Neural cell (in vitro differentiated cells): Measurements from ENCODE around the gene LDB3.

ENCODE experiments used
- EP300 ChIP-seq: fragments of 450-650 bp; conservative IDR thresholded peaks from 2 replicates; pipeline ENCODE4 v1.6.1; 2014; ENCODE audit warnings: antibody characterized with exemption, mild to moderate bottlenecking, moderate library complexity; ENCODE audit not compliant: poor library complexity, severe bottlenecking
- TF ChIP-seq, protein P1 (sequence below): fragments of 450-650 bp; IDR thresholded peaks from 2 replicates; pipeline ENCODE4 v1.5.1; 2014; ENCODE audit warnings: antibody characterized with exemption, mild to moderate bottlenecking, moderate library complexity; ENCODE audit not compliant: poor library complexity, severe bottlenecking

DNA sequence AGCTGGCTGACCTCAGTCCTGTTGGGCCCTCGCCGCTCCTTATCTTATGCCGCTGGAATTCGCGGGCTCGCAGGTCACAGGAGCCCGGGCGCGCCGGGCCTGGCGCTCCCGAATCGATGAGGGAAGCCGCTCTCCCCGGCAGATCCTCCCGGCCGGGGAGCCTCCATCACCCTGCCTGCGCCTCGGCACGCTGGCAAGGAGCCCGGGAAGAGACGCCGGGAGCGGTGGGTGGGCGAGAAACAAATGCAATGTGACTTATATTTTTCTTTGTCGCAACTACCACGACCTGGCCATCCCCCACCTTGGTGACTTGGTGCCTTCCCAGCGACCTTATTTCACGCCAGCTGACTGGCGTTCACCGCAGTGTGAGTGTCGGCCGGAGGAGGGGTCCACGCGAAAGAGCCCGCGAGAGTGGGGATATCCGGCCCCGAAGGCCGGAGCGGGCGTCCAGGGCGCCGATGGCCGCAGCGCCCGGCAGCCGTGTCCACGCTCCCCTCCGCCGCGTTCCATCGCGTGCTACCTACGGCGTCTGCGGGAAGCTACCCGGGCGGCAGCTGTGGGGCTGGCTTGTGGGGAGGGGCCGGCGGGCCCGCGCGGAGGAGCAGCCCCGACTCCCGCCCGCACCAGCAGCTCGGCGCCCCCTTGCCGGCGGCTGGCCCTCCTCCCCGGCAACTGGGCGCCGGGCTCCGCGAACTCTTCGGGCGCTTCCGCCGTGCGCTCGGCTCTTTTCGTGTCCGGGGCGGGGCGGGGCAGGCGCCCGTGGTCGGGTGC lies 87.6 kb downstream of the LDB3 start:
- TF ChIP-seq, protein P1, sequence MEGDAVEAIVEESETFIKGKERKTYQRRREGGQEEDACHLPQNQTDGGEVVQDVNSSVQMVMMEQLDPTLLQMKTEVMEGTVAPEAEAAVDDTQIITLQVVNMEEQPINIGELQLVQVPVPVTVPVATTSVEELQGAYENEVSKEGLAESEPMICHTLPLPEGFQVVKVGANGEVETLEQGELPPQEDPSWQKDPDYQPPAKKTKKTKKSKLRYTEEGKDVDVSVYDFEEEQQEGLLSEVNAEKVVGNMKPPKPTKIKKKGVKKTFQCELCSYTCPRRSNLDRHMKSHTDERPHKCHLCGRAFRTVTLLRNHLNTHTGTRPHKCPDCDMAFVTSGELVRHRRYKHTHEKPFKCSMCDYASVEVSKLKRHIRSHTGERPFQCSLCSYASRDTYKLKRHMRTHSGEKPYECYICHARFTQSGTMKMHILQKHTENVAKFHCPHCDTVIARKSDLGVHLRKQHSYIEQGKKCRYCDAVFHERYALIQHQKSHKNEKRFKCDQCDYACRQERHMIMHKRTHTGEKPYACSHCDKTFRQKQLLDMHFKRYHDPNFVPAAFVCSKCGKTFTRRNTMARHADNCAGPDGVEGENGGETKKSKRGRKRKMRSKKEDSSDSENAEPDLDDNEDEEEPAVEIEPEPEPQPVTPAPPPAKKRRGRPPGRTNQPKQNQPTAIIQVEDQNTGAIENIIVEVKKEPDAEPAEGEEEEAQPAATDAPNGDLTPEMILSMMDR = no peak
- TF ChIP-seq EP300 = peak; percentile 55
